NCI-H2081 treated with DMSO at 0.1 percent for 48 hours (cell line): ENCODE data around the gene FYB2.

ENCODE experiments used
- DNase-seq: peaks from one replicate; lab custom pipeline; 2025; lab: John Stamatoyannopoulos, UW

The FYB2 gene

GRCh38 chr1:56709995-56710394, 109.2 kb downstream of the FYB2 start:
- DNase-seq: no peak

DNA sequence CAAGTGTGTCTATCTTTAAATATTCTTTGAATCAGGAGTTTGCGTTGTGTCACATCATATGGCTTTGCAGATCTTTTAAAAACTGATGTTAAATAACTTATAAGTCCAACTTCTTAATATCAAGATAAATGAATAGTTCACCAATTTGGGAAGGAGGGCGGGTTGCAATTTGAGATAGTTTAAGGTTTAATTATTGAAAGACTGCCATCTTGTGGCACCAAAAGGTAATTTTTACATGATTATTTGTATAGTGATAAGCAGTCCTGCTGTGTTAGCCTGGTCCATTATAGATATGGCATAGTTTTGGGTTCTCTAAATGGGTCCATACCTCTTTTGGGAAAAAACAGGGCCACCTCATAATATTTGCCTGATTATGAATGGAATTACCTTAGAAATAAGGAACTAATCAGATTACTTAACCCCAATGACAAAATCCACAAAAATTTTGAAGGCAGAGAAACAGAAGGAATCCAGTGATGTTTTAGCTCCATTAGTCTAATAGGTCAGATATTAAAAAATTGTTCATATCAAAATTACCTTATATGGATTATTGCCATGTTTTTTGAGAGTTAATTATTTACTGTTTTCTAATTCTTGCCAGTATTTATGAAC, 109.8 kb downstream of the FYB2 start:
- DNase-seq: no peak

DNA sequence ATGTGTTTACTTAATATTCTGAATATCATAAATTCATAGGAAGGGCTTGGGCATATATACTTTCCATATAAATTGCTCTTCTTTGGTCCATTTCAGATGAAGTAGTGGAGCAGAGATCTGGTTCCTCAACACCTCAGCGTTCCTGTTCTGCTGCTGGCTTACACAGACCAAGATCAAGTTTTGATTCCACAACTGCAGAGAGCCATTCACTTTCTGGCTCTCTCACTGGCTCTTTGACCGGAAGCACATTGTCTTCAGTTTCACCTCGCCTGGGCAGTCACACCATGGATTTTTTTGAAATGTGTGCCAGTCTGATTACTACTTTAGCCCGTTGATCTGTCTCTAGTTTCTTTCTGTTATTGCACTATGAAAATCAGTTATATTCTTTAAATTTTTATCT, 111.8 kb downstream of the FYB2 start:
- DNase-seq: no peak

DNA sequence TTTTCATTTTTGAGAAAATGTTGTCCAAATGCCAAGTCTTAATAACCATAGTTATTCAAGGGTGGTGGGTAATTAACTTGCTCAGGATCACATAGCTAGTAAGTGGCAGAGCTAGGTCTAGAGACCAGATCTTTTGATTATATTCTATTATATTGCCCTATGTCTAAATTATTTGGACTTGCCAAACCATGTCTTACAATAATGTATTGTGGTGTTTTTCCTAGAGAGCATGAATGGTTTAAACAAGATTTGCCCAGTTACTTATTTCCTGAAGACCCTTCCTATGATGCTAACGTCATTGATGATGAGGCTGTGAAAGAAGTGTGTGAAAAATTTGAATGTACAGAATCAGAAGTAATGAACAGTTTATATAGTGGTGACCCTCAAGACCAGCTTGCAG, 115.5 kb downstream of the FYB2 start:
- no peak for DNase-seq

DNA sequence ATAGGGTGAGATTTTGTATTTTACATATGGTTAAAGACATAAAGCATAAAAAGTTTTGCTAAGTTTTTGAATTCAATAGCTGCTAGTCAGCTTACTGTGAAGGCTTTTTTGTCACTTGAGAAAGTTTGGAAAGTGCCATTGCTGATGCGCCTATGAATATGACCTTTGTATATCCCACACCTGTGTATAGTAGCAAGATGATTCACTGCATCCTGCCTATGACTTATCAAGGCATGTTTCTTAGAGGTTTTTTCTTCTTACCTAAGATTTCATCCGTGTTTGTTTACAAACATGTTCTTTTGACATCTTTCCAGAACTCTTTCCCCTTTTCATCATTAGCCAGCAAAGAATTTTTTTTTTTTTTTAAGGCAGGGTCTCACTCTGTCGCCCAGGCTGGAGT, 122.5 kb downstream of the FYB2 start:
- no peak for DNase-seq

DNA sequence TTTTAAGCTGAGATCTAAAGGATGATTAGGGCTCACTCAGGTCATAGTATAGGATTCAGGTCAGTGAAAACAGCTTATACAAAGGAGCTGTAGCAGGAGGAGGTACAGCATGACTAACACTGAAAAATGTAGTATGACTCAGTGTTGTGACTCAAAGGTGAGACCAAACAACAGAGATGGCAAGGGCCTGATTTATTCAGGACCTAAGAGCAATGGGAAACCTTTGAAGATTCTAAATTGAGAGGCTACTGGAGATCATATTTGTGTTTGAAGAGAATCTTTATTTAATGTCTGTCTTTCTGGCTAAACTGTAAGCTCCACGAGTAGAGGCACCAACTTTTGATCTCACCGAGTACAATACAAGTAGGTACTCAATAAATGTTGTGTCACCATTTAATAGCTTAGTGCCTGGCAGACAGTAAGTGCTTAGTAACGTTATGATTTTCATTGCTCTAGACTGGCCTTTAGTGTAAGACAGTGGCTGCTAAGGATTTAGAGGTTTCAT, 130.6 kb downstream of the FYB2 start:
- no peak for DNase-seq

GRCh38 chr1:56686169-56686568, 133.0 kb downstream of the FYB2 start:
- DNase-seq: no peak

DNA sequence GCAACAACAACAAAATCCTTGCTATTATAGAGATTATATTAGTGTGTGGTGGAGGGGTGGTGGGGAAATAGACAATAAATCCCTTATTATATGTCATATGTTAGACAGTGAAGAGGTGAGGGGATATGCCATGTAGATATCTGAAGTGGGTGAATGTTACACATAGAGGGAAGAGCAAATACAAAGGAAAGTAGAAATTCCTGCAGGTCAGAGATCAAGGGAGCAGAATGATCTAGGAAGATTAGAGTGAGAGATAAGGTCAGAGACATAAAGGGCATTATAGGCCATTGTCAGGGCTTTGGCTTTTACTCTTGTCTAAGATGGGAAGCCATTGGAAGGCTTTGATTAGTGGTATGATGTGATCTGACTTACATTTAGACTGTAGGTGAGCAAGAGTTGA, 135.6 kb downstream of the FYB2 start:
- DNase-seq: no peak

GRCh38 chr1:56676571-56677035, 142.6 kb downstream of the FYB2 start:
- no peak for DNase-seq

DNA sequence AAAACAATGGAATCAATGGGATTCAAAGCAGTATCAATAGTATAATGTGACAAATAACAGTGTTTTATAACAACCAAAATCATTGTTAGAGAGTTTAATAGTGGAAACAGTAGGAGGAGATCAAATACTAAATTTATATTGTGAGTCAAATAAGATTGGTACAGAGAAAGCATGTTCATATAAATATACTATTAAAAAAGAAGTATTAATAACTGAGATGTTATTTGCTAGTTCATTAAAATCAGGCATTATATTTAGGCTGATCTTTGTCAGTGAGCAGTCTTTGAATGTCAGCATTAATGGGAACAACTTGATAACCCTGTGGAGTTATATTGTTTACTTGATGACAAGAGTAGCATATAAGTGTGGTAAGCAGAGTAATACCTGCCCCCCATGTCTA, 143.4 kb downstream of the FYB2 start:
- no peak for DNase-seq

GRCh38 chr1:56672579-56672978, 146.6 kb downstream of the FYB2 start:
- DNase-seq: no peak

DNA sequence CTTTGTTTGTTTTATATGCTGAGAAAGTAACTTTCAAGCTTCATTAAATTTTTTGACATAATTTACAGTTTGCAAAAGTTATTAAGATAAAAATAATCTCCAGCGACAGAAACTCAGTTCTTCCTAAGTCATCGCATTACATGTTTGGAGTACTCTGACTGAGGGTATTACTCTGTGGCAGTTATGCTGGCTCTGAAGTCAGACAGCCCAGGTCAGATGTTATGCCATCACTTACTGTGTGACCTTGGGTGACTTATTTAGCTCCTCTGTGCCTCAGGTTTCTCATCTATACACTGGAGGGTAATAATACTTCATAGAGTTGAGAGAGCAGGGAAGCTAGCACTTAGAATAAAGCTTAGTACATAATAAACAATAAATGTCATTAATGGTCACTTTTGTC, 147.7 kb downstream of the FYB2 start:
- DNase-seq: no peak

- no peak for DNase-seq
Measured at GRCh38 chr1:56671085-56671484, 148.1 kb downstream of the FYB2 start.

DNA sequence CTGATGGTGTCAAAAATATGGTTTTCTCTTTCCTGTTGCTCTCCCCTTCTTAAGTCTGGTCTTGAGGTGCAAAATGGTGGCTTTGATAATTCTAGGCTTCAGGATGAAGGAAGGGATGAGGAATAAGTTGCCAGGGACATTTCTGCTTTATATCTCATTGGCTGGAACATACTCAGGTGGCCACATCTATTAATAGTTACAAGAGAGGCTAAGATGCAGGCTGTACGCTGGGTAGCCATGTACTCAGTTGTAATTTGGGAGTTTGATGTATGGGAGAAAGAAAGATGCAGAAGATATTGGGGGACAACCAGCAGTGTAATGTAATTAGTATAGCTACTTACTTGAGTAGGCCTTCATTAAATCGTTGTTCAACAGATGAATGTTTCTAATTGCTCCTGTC, 148.9 kb downstream of the FYB2 start:
- no peak for DNase-seq
